BJ (cell line): ENCODE results near the gene PRSS2. TPM values are rescaled to one million over a fixed set of nuclear protein-coding genes. Genes with fewer than 3 reads are reported as not detected.

Source experiments
- CTCF ChIA-PET: fragments of 350-600 bp; formaldehyde crosslinking; extraction: SDS; loops from one replicate; lab custom pipeline; 2021; ENCODE audit warnings: antibody characterized with exemption, inconsistent platforms; lab: Yijun Ruan, JAX
- POLR2A ChIA-PET: fragments of 300-600 bp; sonication (Branson Sonifier 250); formaldehyde crosslinking; extraction: SDS; loops from one replicate; lab custom pipeline; 2021; ENCODE audit warnings: antibody characterized with exemption; lab: Charles Lee
- DNase-seq: peaks from one replicate; pipeline ENCODE4 v3.0.0-alpha.2; 2011; ENCODE audit warnings: low read depth
- H3K27me3 ChIP-seq: 2 replicates; pipeline ENCODE4 v1.6.0; 2011; ENCODE audit warnings: low read length; ENCODE audit not compliant: control insufficient read depth, insufficient read depth
- H3K36me3 ChIP-seq: 2 replicates; pipeline ENCODE4 v1.5.1; 2011; ENCODE audit warnings: low read length; ENCODE audit not compliant: control insufficient read depth, insufficient read depth
- H3K4me3 ChIP-seq: 2 replicates; pipeline ENCODE4 v1.5.1; 2011; ENCODE audit warnings: low read depth, mild to moderate bottlenecking, control low read depth, low read length
- polyA plus RNA-seq: library from polyadenylated mRNA; depleted of rRNA; stranded (reverse); fragments of >200 nt; gene quantifications from 2 replicates; pipeline ENCODE4 v1.2.3, GENCODE V29; 2011
- TF ChIP-seq, protein P1 (sequence below): IDR thresholded peaks from 2 replicates; pipeline ENCODE4 v1.5.1; 2011; ENCODE audit warnings: low read depth, mild to moderate bottlenecking, control low read depth, inconsistent platforms, low read length, moderate library complexity; ENCODE audit not compliant: insufficient read depth

The PRSS2 gene
- polyA plus RNA-seq, 1 experiment = not detected

DNA sequence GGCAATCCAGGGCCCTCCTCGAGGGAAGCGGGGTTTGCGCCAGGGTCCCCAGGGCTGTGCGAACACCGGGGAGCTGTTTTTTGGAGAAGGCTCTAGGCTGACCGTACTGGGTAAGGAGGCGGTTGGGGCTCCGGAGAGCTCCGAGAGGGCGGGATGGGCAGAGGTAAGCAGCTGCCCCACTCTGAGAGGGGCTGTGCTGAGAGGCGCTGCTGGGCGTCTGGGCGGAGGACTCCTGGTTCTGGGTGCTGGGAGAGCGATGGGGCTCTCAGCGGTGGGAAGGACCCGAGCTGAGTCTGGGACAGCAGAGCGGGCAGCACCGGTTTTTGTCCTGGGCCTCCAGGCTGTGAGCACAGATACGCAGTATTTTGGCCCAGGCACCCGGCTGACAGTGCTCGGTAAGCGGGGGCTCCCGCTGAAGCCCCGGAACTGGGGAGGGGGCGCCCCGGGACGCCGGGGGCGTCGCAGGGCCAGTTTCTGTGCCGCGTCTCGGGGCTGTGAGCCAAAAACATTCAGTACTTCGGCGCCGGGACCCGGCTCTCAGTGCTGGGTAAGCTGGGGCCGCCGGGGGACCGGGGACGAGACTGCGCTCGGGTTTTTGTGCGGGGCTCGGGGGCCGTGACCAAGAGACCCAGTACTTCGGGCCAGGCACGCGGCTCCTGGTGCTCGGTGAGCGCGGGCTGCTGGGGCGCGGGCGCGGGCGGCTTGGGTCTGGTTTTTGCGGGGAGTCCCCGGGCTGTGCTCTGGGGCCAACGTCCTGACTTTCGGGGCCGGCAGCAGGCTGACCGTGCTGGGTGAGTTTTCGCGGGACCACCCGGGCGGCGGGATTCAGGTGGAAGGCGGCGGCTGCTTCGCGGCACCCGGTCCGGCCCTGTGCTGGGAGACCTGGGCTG, 26.0 kb downstream of the PRSS2 start:
- TF ChIP-seq, protein P1, sequence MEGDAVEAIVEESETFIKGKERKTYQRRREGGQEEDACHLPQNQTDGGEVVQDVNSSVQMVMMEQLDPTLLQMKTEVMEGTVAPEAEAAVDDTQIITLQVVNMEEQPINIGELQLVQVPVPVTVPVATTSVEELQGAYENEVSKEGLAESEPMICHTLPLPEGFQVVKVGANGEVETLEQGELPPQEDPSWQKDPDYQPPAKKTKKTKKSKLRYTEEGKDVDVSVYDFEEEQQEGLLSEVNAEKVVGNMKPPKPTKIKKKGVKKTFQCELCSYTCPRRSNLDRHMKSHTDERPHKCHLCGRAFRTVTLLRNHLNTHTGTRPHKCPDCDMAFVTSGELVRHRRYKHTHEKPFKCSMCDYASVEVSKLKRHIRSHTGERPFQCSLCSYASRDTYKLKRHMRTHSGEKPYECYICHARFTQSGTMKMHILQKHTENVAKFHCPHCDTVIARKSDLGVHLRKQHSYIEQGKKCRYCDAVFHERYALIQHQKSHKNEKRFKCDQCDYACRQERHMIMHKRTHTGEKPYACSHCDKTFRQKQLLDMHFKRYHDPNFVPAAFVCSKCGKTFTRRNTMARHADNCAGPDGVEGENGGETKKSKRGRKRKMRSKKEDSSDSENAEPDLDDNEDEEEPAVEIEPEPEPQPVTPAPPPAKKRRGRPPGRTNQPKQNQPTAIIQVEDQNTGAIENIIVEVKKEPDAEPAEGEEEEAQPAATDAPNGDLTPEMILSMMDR = no peak
- no peak for DNase-seq
- peak overlapping the region; percentile 28 for H3K4me3 ChIP-seq
- POLR2A ChIA-PET = no interaction called here
- no peaks in the 10 kb centered on the region for H3K36me3 ChIP-seq
- H3K27me3 ChIP-seq = peaks cover 35% of the 10 kb centered on the region
- CTCF ChIA-PET = interaction anchor here (0.5 to 5.0 kb wide), 5 partner anchors 11 to 410 kb away, joined by 3 to 25 read pairs (median 4); no protein-coding TSS in a partner anchor

DNA sequence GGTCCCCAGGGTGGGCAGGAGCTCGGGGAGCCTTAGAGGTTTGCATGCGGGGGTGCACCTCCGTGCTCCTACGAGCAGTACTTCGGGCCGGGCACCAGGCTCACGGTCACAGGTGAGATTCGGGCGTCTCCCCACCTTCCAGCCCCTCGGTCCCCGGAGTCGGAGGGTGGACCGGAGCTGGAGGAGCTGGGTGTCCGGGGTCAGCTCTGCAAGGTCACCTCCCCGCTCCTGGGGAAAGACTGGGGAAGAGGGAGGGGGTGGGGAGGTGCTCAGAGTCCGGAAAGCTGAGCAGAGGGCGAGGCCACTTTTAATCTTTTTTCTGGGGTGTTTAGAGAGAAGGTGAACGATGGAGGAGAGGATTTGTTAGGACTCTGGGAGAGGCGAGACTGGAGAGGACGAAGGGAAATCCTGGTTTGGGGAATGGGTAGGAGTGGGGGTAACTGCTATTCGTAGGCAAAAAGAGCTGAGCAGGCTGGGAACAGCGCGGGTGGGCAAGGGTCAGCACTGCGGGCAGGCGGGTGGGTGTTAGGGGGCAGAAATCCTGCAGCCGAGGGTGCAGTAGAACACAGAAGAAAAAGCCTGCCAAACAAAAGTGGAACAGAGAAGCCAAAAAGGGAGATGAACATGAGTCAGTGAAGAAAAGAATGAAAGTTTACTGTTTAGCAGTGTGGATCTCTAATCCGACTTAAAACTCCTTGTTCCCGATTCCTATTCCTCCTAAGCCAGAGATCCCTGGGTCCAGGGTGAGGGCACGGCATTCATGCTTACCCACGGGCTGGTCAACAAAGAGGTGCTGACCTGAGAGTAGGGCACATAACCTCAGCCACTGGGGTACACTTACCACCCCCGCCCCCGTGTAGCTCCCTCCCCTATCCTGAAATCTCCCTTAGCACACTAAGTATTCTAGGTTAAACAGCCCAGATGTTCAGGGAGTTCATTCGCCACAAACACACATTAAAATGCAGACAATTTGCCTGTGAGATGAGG, 26.9 kb downstream of the PRSS2 start:
- TF ChIP-seq, protein P1 = no peak
- Histone ChIP-seq H3K4me3 (peak overlapping the region; percentile 28), H3K36me3 (no peaks in the 10 kb centered on the region), H3K27me3 (peaks cover 33% of the 10 kb centered on the region)
- no peak for DNase-seq
- ChIA-PET POLR2A (no interaction called here), CTCF (interaction anchor here (0.5 to 5.0 kb wide), 7 partner anchors 10 to 411 kb away, joined by 3 to 25 read pairs (median 3); no protein-coding TSS in a partner anchor)

DNA sequence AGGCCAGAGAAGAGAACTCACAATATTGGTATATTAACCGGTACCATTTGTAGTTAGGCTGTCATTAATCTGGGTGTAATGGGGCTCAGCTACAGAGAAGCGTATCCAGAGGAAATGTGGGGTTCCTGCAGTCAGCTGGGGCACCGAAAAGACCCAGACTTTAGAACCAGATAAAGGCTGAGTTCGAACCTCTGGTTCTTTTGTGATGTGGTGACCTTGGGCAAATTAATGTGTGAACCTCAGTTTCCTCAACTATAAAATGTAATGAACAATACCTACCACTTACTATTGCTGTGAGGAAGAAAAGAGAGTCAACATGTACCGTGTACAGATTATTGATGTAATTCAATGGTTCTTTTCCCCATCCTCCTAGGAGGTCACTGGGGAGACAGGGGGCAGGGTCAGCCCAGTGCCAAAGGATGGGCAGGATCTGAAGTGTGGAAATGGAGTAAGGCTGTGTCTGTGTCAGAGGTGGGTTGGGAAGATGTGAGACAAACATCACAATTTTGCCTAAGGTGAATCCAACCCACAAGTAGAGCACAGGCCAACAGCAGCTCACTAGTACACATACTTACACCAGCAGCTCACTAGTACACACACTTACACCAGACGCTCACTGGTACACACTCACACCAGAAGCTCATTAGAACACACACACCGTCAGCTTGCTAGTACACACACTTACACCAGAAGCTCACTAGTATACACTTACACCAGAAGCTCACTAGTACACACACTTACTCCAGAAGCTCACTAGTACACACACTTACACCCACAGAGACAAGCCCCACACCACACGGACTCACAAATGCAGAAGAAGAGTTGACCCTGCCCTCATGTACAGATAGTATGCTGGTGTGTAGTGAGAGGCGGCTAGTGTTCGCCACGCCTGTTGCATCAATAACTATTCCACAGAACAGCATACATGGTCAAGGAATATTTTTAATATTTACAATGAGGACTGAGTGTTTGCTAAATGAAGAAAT, 28.0 kb downstream of the PRSS2 start:
- ChIA-PET CTCF (interaction anchor here (0.7 to 5.0 kb wide), 4 partner anchors 9 to 75 kb away, joined by 3 to 25 read pairs (median 11); no protein-coding TSS in a partner anchor), POLR2A (no interaction called here)
- peaks cover 33% of the 10 kb centered on the region for H3K27me3 ChIP-seq

DNA sequence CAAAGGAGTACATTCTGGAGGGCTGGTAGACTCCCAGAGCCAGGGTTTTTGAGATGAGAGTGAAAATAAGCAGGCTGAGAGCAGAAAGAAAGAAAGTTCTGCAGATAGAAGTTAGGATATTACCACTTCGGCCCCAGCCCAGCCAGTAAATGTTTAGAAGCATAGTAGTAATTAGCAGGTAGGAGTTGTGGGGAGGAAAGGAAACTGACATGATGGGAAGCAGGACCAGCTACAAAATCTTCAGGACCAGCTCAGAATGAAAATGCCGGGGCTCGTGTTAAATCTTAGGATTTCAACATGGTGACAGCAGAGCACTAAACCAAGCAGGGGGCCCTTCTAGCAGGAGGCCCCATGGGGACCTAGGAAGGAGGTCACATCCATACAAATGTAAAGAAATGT, 28.7 kb downstream of the PRSS2 start:
- POLR2A ChIA-PET = no interaction called here
- H3K27me3 ChIP-seq = peaks cover 33% of the 10 kb centered on the region
- CTCF ChIA-PET = interaction anchor here (5.0 kb wide), 1 partner anchor 13 kb away, joined by 25 read pairs; no protein-coding TSS in a partner anchor
- TF ChIP-seq, protein P1 = no peak
- H3K36me3 ChIP-seq = no peaks in the 10 kb centered on the region
- H3K4me3 ChIP-seq = no peak overlapping the region
- no peak for DNase-seq

More for the DNA sequence above, 28.0 kb downstream of the PRSS2 start:
- Histone ChIP-seq H3K36me3 (no peaks in the 10 kb centered on the region), H3K4me3 (no peak overlapping the region)
- TF ChIP-seq, protein P1 = no peak
- DNase-seq = no peak
